GM13977 (cell line): ENCODE data around the gene UROC1.

ENCODE experiments used
- DNase-seq: peaks from one replicate; pipeline ENCODE4 v3.0.0; 2012; ENCODE audit warnings: low spot score
- CTCF ChIP-seq: IDR thresholded peaks from 2 replicates; pipeline ENCODE4 v1.5.1; 2012; ENCODE audit warnings: mild to moderate bottlenecking, control low read depth; ENCODE audit not compliant: insufficient read depth; ENCODE audit errors: extremely low read depth, missing control alignments
- in situ Hi-C: fragments of 300-500 bp; cut with MboI; formaldehyde crosslinking; loops from one replicate; pipeline ENCODE4 v1.12.0; 2022; ENCODE audit warnings: low sequenced_read_pairs, low pct_unique_long_range_greater_than_20kb, mixed read lengths, inconsistent platforms; ENCODE audit not compliant: unreplicated experiment

Gene UROC1

GRCh38 chr3:126551121-126551838, 33.7 kb upstream of the UROC1 start:
- TF ChIP-seq CTCF = no peak
- no peak for DNase-seq
- in situ Hi-C loops = no loop called here

- no peak for DNase-seq
- in situ Hi-C loops = no loop called here
- TF ChIP-seq CTCF = no peak
These were observed 33.0 kb upstream of the UROC1 start for GRCh38 chr3:126550488-126551051.

GRCh38 chr3:126549861-126550487, 32.4 kb upstream of the UROC1 start:
- TF ChIP-seq CTCF = no peak
- in situ Hi-C loops = no loop called here
- no peak for DNase-seq

- no peak for TF ChIP-seq CTCF
- in situ Hi-C loops = no loop called here
- no peak for DNase-seq
These were observed 31.2 kb upstream of the UROC1 start for GRCh38 chr3:126548556-126549466.

GRCh38 chr3:126547721-126548120, 30.1 kb upstream of the UROC1 start:
- TF ChIP-seq CTCF = no peak
- in situ Hi-C loops = no loop called here
- DNase-seq = no peak

- TF ChIP-seq CTCF = no peak
- DNase-seq = no peak
- in situ Hi-C loops = no loop called here
These were observed 29.1 kb upstream of the UROC1 start for GRCh38 chr3:126546549-126547239.
